Measurements from ENCODE around the gene RPP25L.

Gene RPP25L, protein sequence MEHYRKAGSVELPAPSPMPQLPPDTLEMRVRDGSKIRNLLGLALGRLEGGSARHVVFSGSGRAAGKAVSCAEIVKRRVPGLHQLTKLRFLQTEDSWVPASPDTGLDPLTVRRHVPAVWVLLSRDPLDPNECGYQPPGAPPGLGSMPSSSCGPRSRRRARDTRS

DNA sequence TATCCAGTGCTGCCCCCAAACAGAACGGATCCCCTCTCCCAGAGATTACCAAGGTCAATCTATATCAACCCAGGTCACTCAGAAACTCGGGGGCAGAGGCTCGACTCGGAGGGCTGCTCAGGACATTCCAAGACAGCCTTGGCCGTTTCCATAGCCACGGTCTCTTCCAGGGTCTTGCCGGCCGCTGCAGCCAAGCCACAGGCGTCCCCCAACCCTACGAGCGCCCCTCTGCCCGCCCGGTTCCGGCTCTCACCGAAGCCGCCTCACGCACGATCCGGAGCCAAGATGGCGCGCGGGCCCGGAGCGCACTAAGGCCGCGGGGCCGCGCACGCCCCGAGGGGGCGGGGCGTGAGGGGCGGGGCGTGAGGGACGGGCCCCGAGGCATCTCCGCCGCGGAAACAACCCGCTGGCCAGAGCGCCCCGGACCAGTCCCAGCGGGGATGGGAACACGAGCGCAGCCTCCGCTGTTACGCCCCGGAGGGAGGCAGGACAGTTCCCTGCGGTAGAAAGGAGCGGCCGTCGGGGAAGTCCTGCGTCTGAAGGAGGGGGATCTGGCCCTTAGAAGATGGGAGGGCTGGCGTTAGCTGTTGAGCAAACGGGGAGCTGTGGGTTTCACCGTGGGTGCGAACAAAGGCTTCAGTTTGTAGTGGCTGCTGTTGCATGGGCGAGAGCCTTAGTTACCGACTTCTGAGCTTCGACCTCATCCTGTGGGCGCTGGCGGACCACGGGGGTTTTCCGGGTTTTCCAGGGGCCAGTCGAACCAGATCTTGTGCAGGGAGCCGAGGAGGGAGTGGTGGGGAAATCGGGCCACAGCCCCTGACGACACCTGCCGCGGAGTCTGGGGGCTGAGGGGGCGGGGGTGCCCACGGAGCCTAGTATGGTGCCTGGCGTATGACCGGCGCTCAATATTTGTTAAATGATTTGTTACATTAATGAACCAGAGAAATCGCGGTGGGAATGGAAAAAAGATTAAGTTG lies at the start of gene RPP25L:
TSS of gene RPP25L (minus strand) at position 287 of the 977 bp plus-strand sequence. CDS start 801 bp downstream, outside the sequence.
- in situ Hi-C loops (cut with HindIII; ENCODE audit: low sequenced_read_pairs): no loop called here
- H3K4me3 ChIP-seq (ENCODE audit: low read depth, low read length): peak within 1 kb of the TSS; percentile 79
- TF ChIP-seq, protein P1, sequence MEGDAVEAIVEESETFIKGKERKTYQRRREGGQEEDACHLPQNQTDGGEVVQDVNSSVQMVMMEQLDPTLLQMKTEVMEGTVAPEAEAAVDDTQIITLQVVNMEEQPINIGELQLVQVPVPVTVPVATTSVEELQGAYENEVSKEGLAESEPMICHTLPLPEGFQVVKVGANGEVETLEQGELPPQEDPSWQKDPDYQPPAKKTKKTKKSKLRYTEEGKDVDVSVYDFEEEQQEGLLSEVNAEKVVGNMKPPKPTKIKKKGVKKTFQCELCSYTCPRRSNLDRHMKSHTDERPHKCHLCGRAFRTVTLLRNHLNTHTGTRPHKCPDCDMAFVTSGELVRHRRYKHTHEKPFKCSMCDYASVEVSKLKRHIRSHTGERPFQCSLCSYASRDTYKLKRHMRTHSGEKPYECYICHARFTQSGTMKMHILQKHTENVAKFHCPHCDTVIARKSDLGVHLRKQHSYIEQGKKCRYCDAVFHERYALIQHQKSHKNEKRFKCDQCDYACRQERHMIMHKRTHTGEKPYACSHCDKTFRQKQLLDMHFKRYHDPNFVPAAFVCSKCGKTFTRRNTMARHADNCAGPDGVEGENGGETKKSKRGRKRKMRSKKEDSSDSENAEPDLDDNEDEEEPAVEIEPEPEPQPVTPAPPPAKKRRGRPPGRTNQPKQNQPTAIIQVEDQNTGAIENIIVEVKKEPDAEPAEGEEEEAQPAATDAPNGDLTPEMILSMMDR (IDR thresholded peaks at IDR 0.05; ENCODE audit: low read depth, low read length): no peak
- peak; percentile 82 for DNase-seq (ENCODE audit: low read depth, low spot score)

DNA sequence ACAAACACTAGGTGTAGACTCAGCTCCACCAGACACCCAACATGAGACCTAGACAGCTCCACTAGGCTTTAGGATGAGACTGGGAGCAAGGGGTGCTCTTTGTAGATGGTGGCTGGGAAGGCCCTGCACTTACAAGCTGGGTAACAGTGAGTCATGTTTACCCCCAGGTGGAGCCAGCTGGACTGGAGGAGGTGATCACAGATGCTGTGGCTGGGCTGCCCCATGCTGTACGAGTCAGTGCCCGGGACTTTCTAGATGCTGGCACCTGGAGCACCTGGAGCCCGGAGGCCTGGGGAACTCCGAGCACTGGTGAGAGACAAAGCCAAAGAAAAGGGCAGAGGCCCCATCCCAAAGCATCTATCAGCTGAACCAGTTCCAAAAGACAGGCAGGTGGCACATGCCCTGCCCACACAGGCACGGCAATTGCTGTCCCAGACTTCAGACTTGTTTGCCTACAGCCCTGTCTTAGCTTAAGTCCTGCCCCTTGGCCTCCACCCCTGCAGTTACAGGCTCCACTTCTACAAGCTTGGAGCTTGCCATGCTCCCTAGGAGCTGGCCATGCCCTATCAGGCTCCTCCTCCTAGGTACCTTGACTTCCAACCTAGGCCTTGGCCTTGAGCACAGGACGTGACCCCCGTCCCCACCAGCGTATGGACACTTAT lies 47.8 kb upstream of the RPP25L start:
- DNase-seq (ENCODE audit: low read depth, low spot score): no peak
- TF ChIP-seq, protein P1 (IDR thresholded peaks at IDR 0.05; ENCODE audit: low read depth, low read length): no peak
- in situ Hi-C loops (cut with HindIII; ENCODE audit: low sequenced_read_pairs): no loop called here
- H3K4me3 ChIP-seq (ENCODE audit: low read depth, low read length): no peak overlapping the region

DNA sequence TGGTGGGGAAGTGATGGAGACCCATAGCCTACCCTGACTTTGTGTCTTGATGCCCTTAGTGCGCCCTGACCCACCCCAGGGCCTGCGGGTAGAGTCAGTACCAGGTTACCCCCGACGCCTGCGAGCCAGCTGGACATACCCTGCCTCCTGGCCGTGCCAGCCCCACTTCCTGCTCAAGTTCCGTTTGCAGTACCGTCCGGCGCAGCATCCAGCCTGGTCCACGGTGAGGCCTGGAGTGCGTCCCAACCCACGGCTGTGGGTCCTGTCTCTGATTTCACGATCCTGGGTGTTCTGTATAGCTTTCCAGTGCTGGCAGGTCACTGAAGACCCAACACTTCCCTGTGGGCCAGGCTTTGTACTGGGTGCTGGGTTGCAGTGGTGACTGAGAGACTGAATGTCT lies 46.6 kb upstream of the RPP25L start:
- DNase-seq (ENCODE audit: low read depth, low spot score): no peak
- in situ Hi-C loops (cut with HindIII; ENCODE audit: low sequenced_read_pairs): no loop called here
- TF ChIP-seq, protein P1 (IDR thresholded peaks at IDR 0.05; ENCODE audit: low read depth, low read length): no peak
- no peak overlapping the region for H3K4me3 ChIP-seq (ENCODE audit: low read depth, low read length)

DNA sequence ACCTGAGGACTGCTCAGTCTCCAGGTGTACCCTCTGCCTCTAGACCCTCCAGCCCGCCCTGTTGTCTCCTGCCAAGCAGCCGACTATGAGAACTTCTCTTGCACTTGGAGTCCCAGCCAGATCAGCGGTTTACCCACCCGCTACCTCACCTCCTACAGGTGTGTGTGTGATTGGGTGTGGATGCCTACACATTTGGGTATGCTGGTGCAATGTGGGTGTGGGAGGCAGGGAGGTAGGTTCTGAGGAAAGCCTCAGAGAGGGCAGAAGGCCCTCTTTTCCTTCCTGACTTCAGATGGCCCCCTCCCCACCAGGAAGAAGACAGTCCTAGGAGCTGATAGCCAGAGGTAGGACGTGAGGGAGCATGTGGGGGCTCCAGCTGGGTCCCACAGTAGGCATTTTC lies 45.1 kb upstream of the RPP25L start:
- TF ChIP-seq, protein P1 (IDR thresholded peaks at IDR 0.05; ENCODE audit: low read depth, low read length): no peak
- no peak overlapping the region for H3K4me3 ChIP-seq (ENCODE audit: low read depth, low read length)
- in situ Hi-C loops (cut with HindIII; ENCODE audit: low sequenced_read_pairs): no loop called here
- no peak for DNase-seq (ENCODE audit: low read depth, low spot score)

DNA sequence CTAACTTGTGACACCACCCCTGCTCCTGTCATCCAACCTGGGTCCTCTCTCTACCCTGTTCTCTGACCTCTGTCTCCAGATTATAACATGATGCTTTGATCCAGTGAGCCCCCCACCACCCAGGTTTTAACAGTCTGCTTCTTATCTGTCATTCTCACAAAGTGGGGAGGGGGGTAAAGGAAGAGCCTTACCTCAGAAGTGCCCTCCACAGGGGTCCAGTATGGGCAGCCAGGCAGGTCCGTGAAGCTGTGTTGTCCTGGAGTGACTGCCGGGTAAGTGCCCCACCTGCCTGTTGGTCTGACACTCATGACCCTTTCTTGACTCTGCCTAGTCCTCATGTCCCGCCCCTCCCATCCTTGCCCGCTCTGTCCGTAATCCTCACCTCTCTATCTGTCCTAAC lies 43.5 kb upstream of the RPP25L start:
- no peak overlapping the region for H3K4me3 ChIP-seq (ENCODE audit: low read depth, low read length)
- TF ChIP-seq, protein P1 (IDR thresholded peaks at IDR 0.05; ENCODE audit: low read depth, low read length): no peak
- in situ Hi-C loops (cut with HindIII; ENCODE audit: low sequenced_read_pairs): no loop called here
- DNase-seq (ENCODE audit: low read depth, low spot score): no peak

DNA sequence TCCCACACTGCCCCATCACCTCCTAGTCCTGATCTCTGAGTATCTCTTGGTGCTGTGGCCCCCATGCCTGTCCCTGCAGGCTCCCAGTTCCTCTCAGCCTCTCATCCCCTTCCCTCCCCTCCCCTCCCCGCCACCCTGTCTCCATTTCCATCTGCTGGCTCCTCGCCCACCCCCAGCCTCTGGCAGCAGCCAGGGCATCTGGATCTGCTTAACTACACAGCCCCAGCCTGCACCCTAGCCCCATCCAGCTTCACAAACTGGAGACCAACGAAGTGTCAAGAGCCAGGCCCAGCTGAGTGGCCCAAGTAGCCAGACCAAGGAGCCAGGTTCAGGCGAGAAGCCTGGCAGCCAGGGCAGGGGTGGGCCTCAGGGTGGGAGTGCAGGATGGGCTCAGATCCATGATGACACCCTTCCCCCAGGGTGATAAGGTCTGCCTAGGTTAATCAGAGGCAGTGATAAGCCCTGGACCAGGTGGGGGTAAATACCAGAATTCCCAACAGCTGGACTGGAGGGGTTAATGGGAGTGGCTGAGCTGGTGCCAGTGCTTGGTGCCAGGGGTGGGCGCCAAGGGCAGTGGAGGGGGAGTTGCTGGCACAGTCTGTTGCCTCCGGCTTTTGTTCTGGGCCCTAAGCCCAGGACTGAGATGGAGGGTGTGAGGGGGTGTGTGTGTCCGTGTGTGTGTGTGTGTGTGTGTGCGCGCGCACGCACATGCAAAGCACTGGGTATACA lies 42.6 kb upstream of the RPP25L start:
- TF ChIP-seq, protein P1 (IDR thresholded peaks at IDR 0.05; ENCODE audit: low read depth, low read length): no peak
- no peak overlapping the region for H3K4me3 ChIP-seq (ENCODE audit: low read depth, low read length)
- in situ Hi-C loops (cut with HindIII; ENCODE audit: low sequenced_read_pairs): no loop called here
- DNase-seq (ENCODE audit: low read depth, low spot score): peak; percentile 57
